Spleen (tissue), 7 donors: ENCODE results near the gene JSRP1.

Experiments
- POLR2A ChIP-seq, 3 donors: fragments of 450-650 bp; IDR thresholded peaks; one replicate each; pipeline ENCODE4 v1.5.1; 2017; ENCODE audit warnings: antibody characterized with exemption in 3 of 3, mild to moderate bottlenecking in 1 of 3
- TF ChIP-seq, protein P1 (sequence below), 11 experiments: fragments of 200-600 bp in 7 of 11; fragments of 450-650 bp in 4 of 11; sonication (generic) in 4 of 11; IDR thresholded peaks in 8 of 11; conservative IDR thresholded peaks in 3 of 11; 1 replicate in 7 of 11; 2 replicates in 4 of 11; pipeline versions ENCODE4 v1.4.0 to v1.8.0; 2016 to 2021; ENCODE audit warnings: antibody characterized with exemption in 11 of 11, inconsistent platforms in 4 of 11, mild to moderate bottlenecking in 1 of 11
- donor health status: DM: no; HTN: no; CAD: no; lungs with moderate emphysema.
- donor health status: DM: no; HTN: no; CAD: no.
- donor health status: DM: no; HTN: no; CAD: no.

- TF ChIP-seq, protein P1, sequence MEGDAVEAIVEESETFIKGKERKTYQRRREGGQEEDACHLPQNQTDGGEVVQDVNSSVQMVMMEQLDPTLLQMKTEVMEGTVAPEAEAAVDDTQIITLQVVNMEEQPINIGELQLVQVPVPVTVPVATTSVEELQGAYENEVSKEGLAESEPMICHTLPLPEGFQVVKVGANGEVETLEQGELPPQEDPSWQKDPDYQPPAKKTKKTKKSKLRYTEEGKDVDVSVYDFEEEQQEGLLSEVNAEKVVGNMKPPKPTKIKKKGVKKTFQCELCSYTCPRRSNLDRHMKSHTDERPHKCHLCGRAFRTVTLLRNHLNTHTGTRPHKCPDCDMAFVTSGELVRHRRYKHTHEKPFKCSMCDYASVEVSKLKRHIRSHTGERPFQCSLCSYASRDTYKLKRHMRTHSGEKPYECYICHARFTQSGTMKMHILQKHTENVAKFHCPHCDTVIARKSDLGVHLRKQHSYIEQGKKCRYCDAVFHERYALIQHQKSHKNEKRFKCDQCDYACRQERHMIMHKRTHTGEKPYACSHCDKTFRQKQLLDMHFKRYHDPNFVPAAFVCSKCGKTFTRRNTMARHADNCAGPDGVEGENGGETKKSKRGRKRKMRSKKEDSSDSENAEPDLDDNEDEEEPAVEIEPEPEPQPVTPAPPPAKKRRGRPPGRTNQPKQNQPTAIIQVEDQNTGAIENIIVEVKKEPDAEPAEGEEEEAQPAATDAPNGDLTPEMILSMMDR (IDR thresholded peaks at IDR 0.05 in 8 of 11, conservative IDR thresholded peaks at IDR 0.05 in 3 of 11) = peak in 1 of 11 experiments; percentile 6
- TF ChIP-seq POLR2A (IDR thresholded peaks at IDR 0.05) = no peak
Observed at GRCh38 chr19:2275588-2276428, 19.6 kb upstream of the JSRP1 start.
